Erythroblast (primary cell): ENCODE data around the gene HOXA4.

Experiments
- DNase-seq, 2 experiments: peaks; one replicate each; lab custom pipeline; 2025; lab: John Stamatoyannopoulos, UW
- GATA1 ChIP-seq: IDR thresholded peaks from 2 replicates; pipeline ENCODE4 v1.6.1; 2011; ENCODE audit warnings: low read depth, mild to moderate bottlenecking, control low read depth, low read length, moderate library complexity
- POLR2A ChIP-seq: IDR thresholded peaks from 2 replicates; pipeline ENCODE4 v1.6.1; 2011; ENCODE audit warnings: mild to moderate bottlenecking, low read length

Gene HOXA4

GRCh38 chr7:27164367-27165088 lies 34.0 kb upstream of the HOXA4 start:
- TF ChIP-seq GATA1 = no peak
- no peak for TF ChIP-seq POLR2A
- DNase-seq = peak in 1 of 2 experiments; percentile 29

GRCh38 chr7:27164045-27164366 lies 33.4 kb upstream of the HOXA4 start:
- no peak for DNase-seq
- TF ChIP-seq GATA1 (no peak), POLR2A (no peak)

- TF ChIP-seq POLR2A (no peak), GATA1 (no peak)
- no peak for DNase-seq
Observed at GRCh38 chr7:27163288-27164044, 32.9 kb upstream of the HOXA4 start.

GRCh38 chr7:27162561-27163287 lies 32.2 kb upstream of the HOXA4 start:
- TF ChIP-seq POLR2A (no peak), GATA1 (no peak)
- DNase-seq = no peak

- no peak for DNase-seq
- TF ChIP-seq POLR2A = no peak
- TF ChIP-seq GATA1 = no peak
Observed at GRCh38 chr7:27161721-27162560, 31.4 kb upstream of the HOXA4 start.

- TF ChIP-seq GATA1 (no peak), POLR2A (no peak)
Observed at GRCh38 chr7:27161214-27161720, 30.7 kb upstream of the HOXA4 start.

GRCh38 chr7:27160546-27161213 lies 30.1 kb upstream of the HOXA4 start:
- TF ChIP-seq GATA1 (no peak), POLR2A (no peak)

More at GRCh38 chr7:27161214-27161720, 30.7 kb upstream of the HOXA4 start:
- no peak for DNase-seq

GRCh38 chr7:27160145-27160545 lies 29.6 kb upstream of the HOXA4 start:
- DNase-seq = no peak
- TF ChIP-seq POLR2A (no peak), GATA1 (no peak)

More at GRCh38 chr7:27160546-27161213, 30.1 kb upstream of the HOXA4 start:
- peak; percentile 80 to 88 for DNase-seq

GRCh38 chr7:27159266-27160144 lies 28.9 kb upstream of the HOXA4 start:
- TF ChIP-seq GATA1 = no peak
- DNase-seq = no peak

- DNase-seq = no peak
- TF ChIP-seq GATA1 (no peak), POLR2A (no peak)
Observed at GRCh38 chr7:27158436-27159265, 28.1 kb upstream of the HOXA4 start.
